SK-N-SH (cell line): ENCODE data around the gene GRAMD2A. TPM values are rescaled to one million over a fixed set of nuclear protein-coding genes. Genes with fewer than 3 reads are reported as not detected.

ENCODE experiments used
- CTCF ChIA-PET: fragments of 300-600, 350-600 bp; formaldehyde crosslinking; extraction: SDS; loops from one replicate; lab custom pipeline; 2021; lab: Yijun Ruan, JAX
- POLR2A ChIA-PET: fragments of 350-600 bp; sonication (Branson Sonifier 250); formaldehyde crosslinking; extraction: SDS; loops from one replicate; lab custom pipeline; 2020; ENCODE audit warnings: antibody characterized with exemption, inconsistent platforms; lab: Yijun Ruan, JAX
- DNase-seq: peaks from one replicate; pipeline ENCODE4 v3.0.0; 2012
- H2AFZ ChIP-seq: fragments of 200-600 bp; sonication (generic); 2 replicates; pipeline ENCODE4 v1.8.1; 2016; ENCODE audit warnings: antibody characterized with exemption, mild to moderate bottlenecking, low read depth
- H3F3A ChIP-seq: fragments of 200-600 bp; sonication (generic); replicated peaks from 2 replicates; pipeline ENCODE3; 2016; ENCODE audit warnings: antibody characterized with exemption, mild to moderate bottlenecking; ENCODE audit not compliant: insufficient read depth
- H3K27ac ChIP-seq, 2 experiments: fragments of 200-500 bp in 1 of 2; fragments of 200-600 bp in 1 of 2; sonication (Bioruptor generic) in 1 of 2; sonication (generic), shearing (Covaris generic) in 1 of 2; 2 replicates each; pipeline versions ENCODE4 v1.5.1 to v1.6.1; 2014 to 2016; ENCODE audit warnings: low read depth in 2 of 2, inconsistent platforms in 1 of 2, low read length in 1 of 2, mild to moderate bottlenecking in 1 of 2, mixed read lengths in 1 of 2
- H3K27me3 ChIP-seq: fragments of 200-600 bp; sonication (generic), shearing (Covaris generic); 2 replicates; pipeline ENCODE4 v1.6.1; 2016; ENCODE audit warnings: mixed run types; ENCODE audit not compliant: insufficient read depth
- H3K36me3 ChIP-seq, 2 experiments: fragments of 200-500 bp in 1 of 2; fragments of 200-600 bp in 1 of 2; sonication (Bioruptor generic) in 1 of 2; sonication (generic) in 1 of 2; replicated peaks in 1 of 2; 2 replicates each; pipeline versions ENCODE3 to v1.5.1; 2014 to 2016; ENCODE audit warnings: low read length in 1 of 2, mild to moderate bottlenecking in 1 of 2; ENCODE audit not compliant: insufficient read depth in 2 of 2, control insufficient read depth in 1 of 2
- H3K4me1 ChIP-seq, 2 experiments: fragments of 200-500 bp in 1 of 2; fragments of 200-600 bp in 1 of 2; sonication (Bioruptor generic) in 1 of 2; sonication (generic), shearing (Covaris generic) in 1 of 2; 2 replicates each; pipeline versions ENCODE4 v1.5.1 to v1.6.1; 2014 to 2016; ENCODE audit warnings: low read depth in 1 of 2, low read length in 1 of 2, mixed run types in 1 of 2; ENCODE audit not compliant: insufficient read depth in 2 of 2, control insufficient read depth in 1 of 2
- H3K4me2 ChIP-seq: fragments of 200-600 bp; sonication (generic), shearing (Covaris generic); 2 replicates; pipeline ENCODE4 v1.6.1; 2017; ENCODE audit warnings: mixed run types
- H3K4me3 ChIP-seq, 2 experiments: fragments of 200-500 bp in 1 of 2; fragments of 200-600 bp in 1 of 2; sonication (Bioruptor generic) in 1 of 2; sonication (generic), shearing (Covaris generic) in 1 of 2; 2 replicates each; pipeline versions ENCODE4 v1.5.1 to v1.8.1; 2014 to 2016; ENCODE audit warnings: low read depth in 2 of 2, inconsistent platforms in 1 of 2, low read length in 1 of 2, mild to moderate bottlenecking in 1 of 2, mixed read lengths in 1 of 2, moderate library complexity in 1 of 2
- H3K79me2 ChIP-seq: fragments of 200-600 bp; sonication (generic); 2 replicates; pipeline ENCODE4 v1.8.1; 2017; ENCODE audit warnings: mild to moderate bottlenecking; ENCODE audit not compliant: insufficient read depth
- H3K9ac ChIP-seq: fragments of 200-600 bp; sonication (generic); 2 replicates; pipeline ENCODE4 v1.6.1; 2017; ENCODE audit warnings: mixed run types
- H3K9me2 ChIP-seq: fragments of 200-600 bp; sonication (generic); 2 replicates; pipeline ENCODE4 v1.6.1; 2017; ENCODE audit warnings: mixed run types
- H3K9me3 ChIP-seq: fragments of 200-600 bp; sonication (generic); 2 replicates; pipeline ENCODE4 v1.6.1; 2017; ENCODE audit warnings: mixed run types, mild to moderate bottlenecking, moderate library complexity
- H4K20me1 ChIP-seq: fragments of 200-600 bp; sonication (generic); 2 replicates; pipeline ENCODE4 v1.6.1; 2017; ENCODE audit warnings: mild to moderate bottlenecking, mixed run types; ENCODE audit not compliant: insufficient read depth
- GABPA ChIP-seq: IDR thresholded peaks from 2 replicates; pipeline ENCODE4 v1.4.0; 2012; ENCODE audit warnings: low read depth, mild to moderate bottlenecking
- MXI1 ChIP-seq: IDR thresholded peaks from 2 replicates; pipeline ENCODE4 v1.6.1; 2012; ENCODE audit warnings: mild to moderate bottlenecking, low read depth, low read length, improper control_type of control experiment
- POLR2AphosphoS5 ChIP-seq: IDR thresholded peaks from 2 replicates; pipeline ENCODE4 v1.6.1; 2012; ENCODE audit warnings: low read depth, low read length
- SIN3A ChIP-seq: IDR thresholded peaks from 2 replicates; pipeline ENCODE4 v1.6.1; 2012; ENCODE audit warnings: low read depth, mild to moderate bottlenecking, low read length, moderate library complexity, borderline replicate concordance
- USF1 ChIP-seq: IDR thresholded peaks from 2 replicates; pipeline ENCODE4 v1.4.0; 2012; ENCODE audit warnings: low read depth, borderline replicate concordance
- YY1 ChIP-seq: IDR thresholded peaks from 2 replicates; pipeline ENCODE4 v1.4.0; 2012; ENCODE audit warnings: low read depth, mild to moderate bottlenecking
- WGBS: methylation state at CpG from one replicate; pipeline ENCODE4 v1.1.6; 2017; ENCODE audit warnings: low lambda C conversion rate; 5-methylcytosine and 5-hydroxymethylcytosine counted together
- polyA plus RNA-seq, 3 experiments: library from polyadenylated mRNA; depleted of rRNA; stranded (reverse); fragments of >200 nt; gene quantifications; 2 replicates each; pipeline ENCODE4 v1.2.3, GENCODE V29; 2012

The GRAMD2A gene
- polyA plus RNA-seq, 1 of the 3 experiments (the other 2 are of a cell fraction): 0.10 TPM

GRCh38 chr15:72229947-72230196 lies 32.3 kb upstream of the GRAMD2A start:
- H2AFZ ChIP-seq: no peak overlapping the region

GRCh38 chr15:72229076-72229946 lies 31.7 kb upstream of the GRAMD2A start:
- Histone ChIP-seq H3K9me3 (no peaks in the 10 kb centered on the region), H4K20me1 (peaks cover 53% of the 10 kb centered on the region), H3K4me2 (peak overlapping the region; percentile 93), H3K9ac (peak overlapping the region; percentile 96), H3K79me2 (peaks cover 87% of the 10 kb centered on the region), H3K27ac (peak overlapping the region; percentile 89 to 96), H3K9me2 (no peaks in the 10 kb centered on the region)
- DNase-seq: peak; percentile 24
- TF ChIP-seq GABPA: no peak
- 0 out of 2 replicates have a peak, but pooled peaks have one; percentile 32 for TF ChIP-seq SIN3A
- TF ChIP-seq MXI1: peak; percentile 93
- TF ChIP-seq, all 33 proteins: peak for 2
- no peaks in the 10 kb centered on the region for H3K27me3 ChIP-seq
- H3K36me3 ChIP-seq: peaks cover 9 to 19% of the 10 kb centered on the region in 2 experiments
- H3K4me1 ChIP-seq: peaks cover 29 to 42% of the 10 kb centered on the region in 2 experiments
- WGBS: 4% methylated on average over 25 of the region's 25 CpGs
- peak overlapping the region; percentile 88 to 90 for H3K4me3 ChIP-seq
- ChIA-PET POLR2A (interaction anchor here (0.6 to 3.3 kb wide), 7 partner anchors 8 to 87 kb away, joined by 3 to 28 read pairs (median 11); partner anchors contain the start of gene GRAMD2A), CTCF (interaction anchor here (3.2 to 3.5 kb wide), 2 partner anchors 30 kb away, joined by 23 to 35 read pairs; partner anchors contain the start of gene GRAMD2A)
- H3F3A ChIP-seq: peaks cover 62% of the 10 kb centered on the region
- no peak overlapping the region for H2AFZ ChIP-seq

More at GRCh38 chr15:72229947-72230196, 32.3 kb upstream of the GRAMD2A start:
- 2% methylated on average over 18 of the region's 29 CpGs for WGBS
- Histone ChIP-seq H3K79me2 (peaks cover 81% of the 10 kb centered on the region), H3K36me3 (peaks cover 7 to 19% of the 10 kb centered on the region in 2 experiments), H3K9me2 (no peaks in the 10 kb centered on the region), H3K27ac (peak overlapping the region; percentile 89 to 96), H3K9me3 (no peaks in the 10 kb centered on the region), H3K9ac (peak overlapping the region; percentile 96), H4K20me1 (peaks cover 47% of the 10 kb centered on the region), H3K4me2 (peak overlapping the region; percentile 93), H3F3A (peaks cover 62% of the 10 kb centered on the region), H3K4me1 (peaks cover 26 to 40% of the 10 kb centered on the region in 2 experiments), H3K27me3 (no peaks in the 10 kb centered on the region), H3K4me3 (peak overlapping the region; percentile 88 to 90)
- no peak for DNase-seq
- CTCF ChIA-PET: interaction anchor here (3.5 kb wide), 1 partner anchor 31 kb away, joined by 23 read pairs; no protein-coding TSS in a partner anchor
- POLR2A ChIA-PET: interaction anchor here (0.6 to 3.3 kb wide), 8 partner anchors 9 to 86 kb away, joined by 3 to 28 read pairs (median 8); partner anchors contain the start of gene GRAMD2A
- TF ChIP-seq YY1 (no peak), USF1 (no peak), POLR2AphosphoS5 (no peak)
- TF ChIP-seq, all 33 proteins: peak for 0

GRCh38 chr15:72227720-72228119 lies 30.1 kb upstream of the GRAMD2A start:
- peaks cover 92% of the 10 kb centered on the region for H3K79me2 ChIP-seq
- 40% methylated on average over 4 of the region's 4 CpGs for WGBS
- H2AFZ ChIP-seq: no peak overlapping the region
- peaks cover 22 to 30% of the 10 kb centered on the region in 2 experiments for H3K36me3 ChIP-seq
- TF ChIP-seq MXI1: no peak
- TF ChIP-seq GABPA: no peak
- TF ChIP-seq, all 33 proteins: peak for 0
- Histone ChIP-seq H3K27ac (peak overlapping the region; percentile 89 to 96), H3F3A (peaks cover 72% of the 10 kb centered on the region), H3K4me1 (peaks cover 40 to 58% of the 10 kb centered on the region in 2 experiments), H3K27me3 (no peaks in the 10 kb centered on the region), H3K9me3 (no peaks in the 10 kb centered on the region), H4K20me1 (peaks cover 68% of the 10 kb centered on the region), H3K9me2 (no peaks in the 10 kb centered on the region), H3K4me3 (peak overlapping the region; percentile 88 to 90), H3K9ac (peak overlapping the region; percentile 96), H3K4me2 (peak overlapping the region; percentile 93)
- ChIA-PET CTCF (interaction anchor here (1.1 to 3.2 kb wide), 6 partner anchors 12 to 41 kb away, joined by 3 to 35 read pairs (median 15); partner anchors contain the start of gene GRAMD2A), POLR2A (interaction anchor here (0.6 to 2.3 kb wide), 3 partner anchors 11 to 1603 kb away, joined by 6 to 10 read pairs (median 8); no protein-coding TSS in a partner anchor)
- DNase-seq: no peak
